Neutrophil (primary cell): ENCODE measurements around the gene EP400.

ENCODE experiments used
- H3K27ac ChIP-seq: fragments of 200-600 bp; sonication (generic); 2 replicates; pipeline ENCODE4 v1.5.1; 2016; ENCODE audit warnings: mild to moderate bottlenecking, moderate library complexity
- H3K27me3 ChIP-seq: fragments of 200-600 bp; sonication (generic); 2 replicates; pipeline ENCODE4 v1.6.0; 2016; ENCODE audit warnings: mild to moderate bottlenecking
- H3K36me3 ChIP-seq: fragments of 200-600 bp; sonication (generic); 2 replicates; pipeline ENCODE4 v1.5.1; 2017
- H3K4me1 ChIP-seq, 2 experiments: fragments of 200-600 bp in 1 of 2; sonication (generic) in 1 of 2; 1 replicate in 1 of 2; 2 replicates in 1 of 2; pipeline versions ENCODE4 v1.5.1 to v1.6.1; 2013 to 2016; ENCODE audit warnings: low read depth in 1 of 2, low read length in 1 of 2, mild to moderate bottlenecking in 1 of 2, moderate library complexity in 1 of 2; ENCODE audit not compliant: control insufficient read depth in 1 of 2, insufficient read depth in 1 of 2
- H3K4me3 ChIP-seq, 2 experiments: fragments of 200-600 bp in 1 of 2; sonication (generic) in 1 of 2; 1 replicate in 1 of 2; 2 replicates in 1 of 2; pipeline ENCODE4 v1.5.1; 2013 to 2016; ENCODE audit warnings: low read depth in 1 of 2, low read length in 1 of 2, mild to moderate bottlenecking in 1 of 2, moderate library complexity in 1 of 2
- H3K9me3 ChIP-seq: fragments of 200-600 bp; sonication (generic); 2 replicates; pipeline ENCODE4 v1.5.1; 2016
- TF ChIP-seq, protein P1 (sequence below): fragments of 200-600 bp; sonication (generic); IDR thresholded peaks from 2 replicates; pipeline ENCODE4 v1.5.1; 2016; ENCODE audit warnings: antibody characterized with exemption

The EP400 gene

GRCh38 chr12:132129007-132129406, 179.3 kb downstream of the EP400 start:
- H3K9me3 ChIP-seq = no peaks in the 10 kb centered on the region
- no peak overlapping the region for H3K4me3 ChIP-seq
- no peak overlapping the region for H3K27ac ChIP-seq
- no peaks in the 10 kb centered on the region for H3K27me3 ChIP-seq
- TF ChIP-seq, protein P1, sequence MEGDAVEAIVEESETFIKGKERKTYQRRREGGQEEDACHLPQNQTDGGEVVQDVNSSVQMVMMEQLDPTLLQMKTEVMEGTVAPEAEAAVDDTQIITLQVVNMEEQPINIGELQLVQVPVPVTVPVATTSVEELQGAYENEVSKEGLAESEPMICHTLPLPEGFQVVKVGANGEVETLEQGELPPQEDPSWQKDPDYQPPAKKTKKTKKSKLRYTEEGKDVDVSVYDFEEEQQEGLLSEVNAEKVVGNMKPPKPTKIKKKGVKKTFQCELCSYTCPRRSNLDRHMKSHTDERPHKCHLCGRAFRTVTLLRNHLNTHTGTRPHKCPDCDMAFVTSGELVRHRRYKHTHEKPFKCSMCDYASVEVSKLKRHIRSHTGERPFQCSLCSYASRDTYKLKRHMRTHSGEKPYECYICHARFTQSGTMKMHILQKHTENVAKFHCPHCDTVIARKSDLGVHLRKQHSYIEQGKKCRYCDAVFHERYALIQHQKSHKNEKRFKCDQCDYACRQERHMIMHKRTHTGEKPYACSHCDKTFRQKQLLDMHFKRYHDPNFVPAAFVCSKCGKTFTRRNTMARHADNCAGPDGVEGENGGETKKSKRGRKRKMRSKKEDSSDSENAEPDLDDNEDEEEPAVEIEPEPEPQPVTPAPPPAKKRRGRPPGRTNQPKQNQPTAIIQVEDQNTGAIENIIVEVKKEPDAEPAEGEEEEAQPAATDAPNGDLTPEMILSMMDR = no peak
- no peaks in the 10 kb centered on the region for H3K4me1 ChIP-seq
- peaks cover 19% of the 10 kb centered on the region for H3K36me3 ChIP-seq

DNA sequence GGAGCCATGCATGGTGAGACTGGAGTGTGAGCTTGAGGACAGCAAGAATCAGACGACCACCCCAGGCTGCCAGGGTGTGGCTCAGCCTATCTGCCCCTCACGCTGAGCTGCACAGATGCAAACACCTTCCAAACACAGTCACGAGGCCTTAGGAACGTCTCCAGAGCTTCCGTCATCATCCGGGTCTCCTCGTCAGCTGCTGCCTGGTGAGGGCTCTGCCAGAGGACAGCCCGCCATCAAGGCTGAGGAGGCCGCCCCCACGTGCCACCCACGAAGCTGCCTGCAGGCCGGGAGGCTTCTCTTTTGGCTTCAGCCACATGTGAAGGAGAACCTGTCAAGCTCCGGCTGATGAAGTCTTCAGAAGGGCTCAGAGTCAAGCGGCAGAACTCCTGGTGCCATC, 180.9 kb downstream of the EP400 start:
- Histone ChIP-seq H3K36me3 (peaks cover 17% of the 10 kb centered on the region), H3K27me3 (no peaks in the 10 kb centered on the region), H3K4me1 (no peaks in the 10 kb centered on the region), H3K9me3 (no peaks in the 10 kb centered on the region), H3K4me3 (no peak overlapping the region), H3K27ac (no peak overlapping the region)
- TF ChIP-seq, protein P1 = no peak
